ENCODE measurements around the gene DIP2B. TPM values are rescaled to one million over a fixed set of nuclear protein-coding genes. Genes with fewer than 3 reads are reported as not detected.
A peak's percentile ranks its signal among the peaks of the same experiment; 100 is the strongest.

The DIP2B gene
- total and polyA plus RNA-seq, 10 donors = 5.6 to 96.4 (median 61.6) TPM

GRCh38 chr12:50686976-50687375, 182.2 kb downstream of the DIP2B start:
- H3K4me3 ChIP-seq = no peak overlapping the region
- no peak for DNase-seq
- H3K27ac ChIP-seq = no peak overlapping the region
- peaks cover 0 to 100% (median 89%) of the 10 kb centered on the region in 6 donors for H3K36me3 ChIP-seq
- no peaks in the 10 kb centered on the region for H3K27me3 ChIP-seq (replicated peaks in 1 of 7)
- whole genome bisulfite sequencing, 5 donors = 81 to 92% (median 86%) methylated on average over 2 of the region's 2 CpGs
- TF ChIP-seq POLR2A (IDR thresholded peaks at IDR 0.05) = no peak
- TF ChIP-seq, protein P1, sequence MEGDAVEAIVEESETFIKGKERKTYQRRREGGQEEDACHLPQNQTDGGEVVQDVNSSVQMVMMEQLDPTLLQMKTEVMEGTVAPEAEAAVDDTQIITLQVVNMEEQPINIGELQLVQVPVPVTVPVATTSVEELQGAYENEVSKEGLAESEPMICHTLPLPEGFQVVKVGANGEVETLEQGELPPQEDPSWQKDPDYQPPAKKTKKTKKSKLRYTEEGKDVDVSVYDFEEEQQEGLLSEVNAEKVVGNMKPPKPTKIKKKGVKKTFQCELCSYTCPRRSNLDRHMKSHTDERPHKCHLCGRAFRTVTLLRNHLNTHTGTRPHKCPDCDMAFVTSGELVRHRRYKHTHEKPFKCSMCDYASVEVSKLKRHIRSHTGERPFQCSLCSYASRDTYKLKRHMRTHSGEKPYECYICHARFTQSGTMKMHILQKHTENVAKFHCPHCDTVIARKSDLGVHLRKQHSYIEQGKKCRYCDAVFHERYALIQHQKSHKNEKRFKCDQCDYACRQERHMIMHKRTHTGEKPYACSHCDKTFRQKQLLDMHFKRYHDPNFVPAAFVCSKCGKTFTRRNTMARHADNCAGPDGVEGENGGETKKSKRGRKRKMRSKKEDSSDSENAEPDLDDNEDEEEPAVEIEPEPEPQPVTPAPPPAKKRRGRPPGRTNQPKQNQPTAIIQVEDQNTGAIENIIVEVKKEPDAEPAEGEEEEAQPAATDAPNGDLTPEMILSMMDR (IDR thresholded peaks at IDR 0.05 in 8 of 11, conservative IDR thresholded peaks at IDR 0.05 in 3 of 11) = no peak
- H3K9me3 ChIP-seq = no peaks in the 10 kb centered on the region
- peaks cover 0 to 4% (median 0%) of the 10 kb centered on the region in 6 donors for H3K4me1 ChIP-seq
- intact Hi-C loops (cut with DNase I; ENCODE audit: low total_unique reads) = no loop called here

DNA sequence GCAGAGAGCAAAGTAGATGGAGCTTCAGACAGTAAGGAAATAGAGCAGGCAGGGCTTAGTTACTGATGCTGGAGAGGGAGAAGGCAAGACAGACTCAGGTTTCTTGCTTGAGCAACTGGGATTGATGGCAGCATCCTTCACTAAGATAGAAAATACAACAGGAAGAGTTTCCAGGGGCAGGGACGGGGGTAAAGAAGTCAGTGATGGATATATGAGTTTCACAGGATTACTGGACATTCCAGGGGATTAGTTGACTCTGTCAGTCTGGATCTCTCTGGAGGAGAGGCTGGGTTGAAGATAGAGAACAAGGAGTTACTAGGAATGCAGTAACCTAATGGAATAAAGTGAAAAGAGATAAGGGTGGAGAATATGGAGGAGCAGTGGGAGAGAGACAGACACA, 184.7 kb downstream of the DIP2B start:
- Histone ChIP-seq H3K36me3 (peaks cover 0 to 100% (median 85%) of the 10 kb centered on the region in 6 donors), H3K27ac (no peak overlapping the region), H3K9me3 (no peaks in the 10 kb centered on the region), H3K27me3 (replicated peaks in 1 of 7) (no peaks in the 10 kb centered on the region), H3K4me1 (peaks cover 0 to 4% (median 0%) of the 10 kb centered on the region in 6 donors), H3K4me3 (no peak overlapping the region)
- intact Hi-C loops (cut with DNase I; ENCODE audit: low total_unique reads) = no loop called here
- WGBS, 5 donors = 77 to 100% (median 91%) methylated on average over 1 of the region's 1 CpG
- DNase-seq = no peak
- TF ChIP-seq, protein P1 (IDR thresholded peaks at IDR 0.05 in 8 of 11, conservative IDR thresholded peaks at IDR 0.05 in 3 of 11) = no peak
- TF ChIP-seq POLR2AphosphoS5 (IDR thresholded peaks at IDR 0.05) (no peak), POLR2A (IDR thresholded peaks at IDR 0.05) (no peak)

DNA sequence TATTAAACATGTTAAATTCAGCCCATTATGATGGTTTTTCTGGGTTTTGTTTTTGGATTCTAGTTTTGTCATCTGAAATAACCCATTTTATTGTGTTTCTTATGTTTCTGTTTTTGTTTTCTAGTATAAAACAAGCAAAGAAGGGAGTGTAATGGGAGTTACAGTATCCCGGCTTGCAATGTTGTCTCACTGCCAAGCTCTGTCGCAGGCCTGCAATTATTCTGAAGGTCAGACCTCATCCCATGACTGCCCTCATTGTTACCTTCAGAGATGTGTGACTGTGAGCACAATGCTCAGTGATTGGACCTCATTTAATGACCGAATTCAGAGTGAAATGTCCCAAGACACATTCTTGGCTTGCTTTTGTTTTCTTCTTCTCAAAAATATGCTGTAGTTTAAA, 186.1 kb downstream of the DIP2B start:
- intact Hi-C loops (cut with DNase I; ENCODE audit: low total_unique reads) = no loop called here
- Histone ChIP-seq H3K9me3 (no peaks in the 10 kb centered on the region), H3K27me3 (replicated peaks in 1 of 7) (no peaks in the 10 kb centered on the region), H3K36me3 (peaks cover 0 to 100% (median 84%) of the 10 kb centered on the region in 6 donors), H3K4me1 (peaks cover 0 to 4% (median 0%) of the 10 kb centered on the region in 6 donors), H3K4me3 (no peak overlapping the region), H3K27ac (peak overlapping the region in 4 of 8 donors; percentile 22 to 42 (median 40))
- WGBS, 5 donors = 51 to 73% (median 62%) methylated on average over 3 of the region's 3 CpGs
- TF ChIP-seq POLR2A (IDR thresholded peaks at IDR 0.05) = no peak
- peak in 1 of 3 donors; percentile 30 for TF ChIP-seq POLR2AphosphoS5 (IDR thresholded peaks at IDR 0.05)
- no peak for DNase-seq

GRCh38 chr12:50695961-50696360, 191.2 kb downstream of the DIP2B start:
- TF ChIP-seq, protein P1 (IDR thresholded peaks at IDR 0.05 in 8 of 11, conservative IDR thresholded peaks at IDR 0.05 in 3 of 11) = no peak
- TF ChIP-seq POLR2AphosphoS5 (IDR thresholded peaks at IDR 0.05) (no peak), POLR2A (IDR thresholded peaks at IDR 0.05) (no peak)
- 48 to 77% (median 62%) methylated on average over 4 of the region's 4 CpGs for WGBS, 5 donors
- no peak overlapping the region for H3K4me3 ChIP-seq
- no peaks in the 10 kb centered on the region for H3K9me3 ChIP-seq
- peaks cover 0 to 100% (median 88%) of the 10 kb centered on the region in 6 donors for H3K36me3 ChIP-seq
- no peaks in the 10 kb centered on the region for H3K27me3 ChIP-seq (replicated peaks in 1 of 7)
- no peaks in the 10 kb centered on the region for H3K4me1 ChIP-seq
- DNase-seq = no peak
- intact Hi-C loops (cut with DNase I; ENCODE audit: low total_unique reads) = no loop called here
- no peak overlapping the region for H3K27ac ChIP-seq

GRCh38 chr12:50696931-50697330, 192.1 kb downstream of the DIP2B start:
- Histone ChIP-seq H3K4me3 (no peak overlapping the region), H3K9me3 (no peaks in the 10 kb centered on the region), H3K36me3 (peaks cover 0 to 100% (median 87%) of the 10 kb centered on the region in 6 donors), H3K27me3 (replicated peaks in 1 of 7) (no peaks in the 10 kb centered on the region), H3K4me1 (no peaks in the 10 kb centered on the region), H3K27ac (no peak overlapping the region)
- intact Hi-C loops (cut with DNase I; ENCODE audit: low total_unique reads) = no loop called here
- DNase-seq = no peak
- 89 to 97% (median 93%) methylated on average over 7 of the region's 7 CpGs for WGBS, 5 donors
- no peak for TF ChIP-seq POLR2AphosphoS5 (IDR thresholded peaks at IDR 0.05)
- no peak for TF ChIP-seq POLR2A (IDR thresholded peaks at IDR 0.05)
- TF ChIP-seq, protein P1 (IDR thresholded peaks at IDR 0.05 in 8 of 11, conservative IDR thresholded peaks at IDR 0.05 in 3 of 11) = no peak

Data from spleen (tissue), 11 donors.